Inferior parietal cortex (tissue), 1 donor: ENCODE results near the gene NTN5.

Source experiments
- DNase-seq: peaks from one replicate; pipeline ENCODE4 v3.0.0-alpha.2; 2016; ENCODE audit errors: extremely low spot score

Gene NTN5

DNA sequence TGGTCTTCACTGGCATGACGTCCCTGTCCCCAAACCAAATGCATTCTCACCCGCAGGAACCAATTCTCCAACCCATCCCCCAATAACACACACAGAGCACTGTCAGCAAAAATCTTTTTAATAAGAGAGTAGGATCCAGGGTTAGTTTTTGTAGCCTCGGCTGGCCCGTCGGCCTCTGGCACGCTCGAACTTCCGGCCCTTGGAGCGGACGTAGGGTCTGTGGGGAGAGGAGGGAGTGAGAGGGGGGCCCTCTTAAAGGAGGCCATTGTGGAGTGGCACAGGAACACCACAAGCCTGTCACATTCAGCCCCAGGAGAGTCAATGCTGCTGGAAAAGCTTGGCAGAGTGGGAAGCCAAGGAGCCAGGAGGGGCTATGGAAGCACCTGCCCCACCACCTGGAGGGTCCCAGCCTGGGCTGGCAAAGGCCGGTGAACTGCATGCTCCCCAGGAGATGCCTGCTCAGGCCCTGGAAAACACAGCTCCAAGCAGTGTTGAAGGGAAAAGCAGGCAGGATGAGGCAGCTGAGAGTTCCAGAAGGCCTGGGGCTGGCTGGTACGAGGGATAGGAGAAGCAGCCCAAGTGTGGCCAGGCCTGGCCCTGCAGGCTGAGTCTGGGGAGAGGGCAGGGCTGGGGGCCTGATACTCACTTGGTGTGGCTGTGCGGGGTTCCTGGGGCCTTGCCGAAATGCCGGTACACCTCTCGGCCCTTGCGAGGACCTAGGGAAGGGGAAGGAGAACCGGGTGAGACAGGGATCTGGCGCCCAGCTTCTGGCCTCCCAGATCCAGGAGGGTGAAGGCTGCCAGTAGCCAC lies 57.4 kb downstream of the NTN5 start:
- DNase-seq = no peak

GRCh38 chr19:48614436-48615230 lies 58.2 kb downstream of the NTN5 start, which contains the start of gene FAM83E:
FAM83E (minus strand) TSS chr19:48615076; CDS start chr19:48613372, 1,704 bp downstream.
- DNase-seq = no peak

DNA sequence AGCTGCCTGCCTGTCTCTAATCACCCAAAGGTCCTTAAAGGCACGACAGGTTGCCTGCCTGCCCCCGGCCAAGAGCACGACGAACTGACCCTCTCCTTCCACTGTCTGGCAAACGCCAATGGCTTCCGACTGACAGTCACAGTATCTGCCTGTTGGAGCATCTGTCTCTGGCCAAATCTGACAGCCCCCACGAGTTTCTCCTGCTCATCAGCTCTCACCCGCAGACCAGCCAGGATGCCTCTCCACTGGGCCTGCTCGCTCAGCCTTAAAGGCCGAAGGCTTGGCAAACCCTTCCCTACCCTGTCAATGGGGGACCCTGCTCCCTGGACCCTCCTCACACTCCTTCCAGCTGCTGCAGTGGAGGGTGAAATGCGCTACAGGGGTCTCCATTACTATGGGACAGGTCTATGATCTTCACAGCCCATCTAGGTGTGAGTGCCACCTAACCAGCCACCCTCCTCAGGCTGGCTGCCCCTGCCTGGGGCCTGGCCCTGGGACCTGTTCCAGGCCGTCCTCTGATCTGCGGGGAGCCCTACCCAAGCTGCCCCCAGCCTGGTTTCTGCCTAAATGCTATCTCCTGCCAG lies 58.9 kb downstream of the NTN5 start:
- no peak for DNase-seq

DNA sequence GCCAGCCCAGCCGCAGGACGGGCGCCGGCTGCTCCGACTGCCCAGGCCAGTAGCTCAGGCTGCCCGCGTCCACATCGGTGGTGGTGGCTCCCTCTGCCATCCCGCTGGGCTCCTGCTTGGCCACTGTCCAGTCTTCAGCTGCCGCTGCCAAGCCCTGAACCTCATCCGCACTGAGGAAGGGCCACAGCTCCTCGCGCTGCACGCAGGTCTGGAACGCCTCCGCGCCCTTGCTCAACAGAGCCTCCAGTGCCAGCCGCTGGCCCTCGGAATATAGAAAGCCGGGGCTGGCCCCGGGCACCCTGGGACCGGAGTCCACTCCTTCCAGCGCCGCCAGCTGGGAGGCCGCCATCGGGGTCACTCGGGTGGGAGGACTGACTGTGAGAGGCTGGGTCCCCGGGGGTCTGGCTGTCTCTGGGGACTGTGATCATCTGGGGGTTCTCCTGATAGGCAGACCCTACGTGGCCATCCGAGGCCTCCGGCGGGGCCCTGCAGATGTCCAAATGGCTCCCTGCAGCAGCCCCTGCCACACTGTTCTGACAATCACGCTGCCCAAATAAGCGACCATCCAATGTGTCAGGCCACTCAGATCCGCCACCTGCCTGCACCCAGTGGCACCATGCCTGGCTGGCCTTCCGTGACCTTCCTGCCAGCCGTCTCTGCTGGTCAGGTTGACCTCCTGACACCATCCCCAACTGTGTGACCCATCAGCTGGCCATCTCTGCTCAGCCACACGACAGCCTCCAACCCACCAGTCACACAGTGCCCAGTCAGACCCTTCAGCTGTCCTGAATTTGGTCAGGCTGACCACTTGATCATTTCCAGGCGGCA lies 59.6 kb downstream of the NTN5 start:
- no peak for DNase-seq

DNA sequence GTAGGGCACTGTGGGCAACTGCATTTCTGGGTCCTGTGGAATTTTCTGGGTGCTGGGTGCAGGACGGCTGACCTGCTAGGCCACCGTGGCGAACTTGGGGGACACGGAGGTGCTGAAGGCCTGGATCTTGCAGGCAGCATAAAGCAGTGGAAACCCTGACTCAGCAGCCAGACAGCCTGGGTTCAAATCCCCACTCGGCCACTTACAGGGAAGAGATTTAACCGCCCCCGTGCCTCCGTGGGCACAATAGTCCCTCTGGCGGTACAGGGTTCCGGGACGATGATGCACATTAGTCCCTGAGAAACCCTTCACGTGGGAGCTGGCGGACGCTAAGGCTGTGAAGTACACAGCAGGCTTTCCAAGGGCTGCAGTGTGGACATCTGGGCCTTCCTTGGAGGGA lies 60.9 kb downstream of the NTN5 start:
- DNase-seq = no peak
